ENCODE data around the gene SLC27A2. TPM values are rescaled to one million over a fixed set of nuclear protein-coding genes. Genes with fewer than 3 reads are reported as not detected.
A peak's percentile ranks its signal among the peaks of the same experiment; 100 is the strongest.
"Not testable (repeated sequence)": the region's sequence is repeated elsewhere in the genome, so short reads cannot be mapped to it uniquely, and the experiment has no call there.

The SLC27A2 gene
- polyA plus RNA-seq, 1 experiment = 0.22 TPM

DNA sequence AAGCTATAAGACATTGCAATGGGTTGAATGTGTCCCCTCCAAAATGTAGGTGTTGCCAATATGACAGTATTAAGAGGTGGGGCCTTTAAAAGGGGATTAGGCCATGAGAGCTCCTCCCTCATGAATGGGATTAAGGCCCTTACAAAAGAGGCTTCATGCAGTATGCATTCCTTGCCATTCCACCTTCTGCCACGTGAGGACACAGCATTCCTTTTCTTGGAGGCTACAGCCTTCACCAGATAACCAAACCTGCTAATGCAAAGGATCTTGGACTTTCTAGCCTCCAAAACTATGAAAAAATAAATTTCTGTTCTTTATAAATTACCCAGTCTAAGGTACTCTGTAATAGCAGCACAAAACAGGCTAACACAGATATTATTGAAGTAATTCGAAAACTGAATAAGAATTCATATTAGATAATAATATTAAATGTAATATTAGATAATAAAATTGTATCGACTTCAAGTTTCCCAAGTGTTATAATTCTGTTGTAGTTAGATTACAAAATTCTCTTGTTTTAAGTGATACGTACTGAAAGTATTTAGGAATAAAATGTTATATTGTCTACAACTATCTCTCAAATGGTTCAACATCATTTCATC lies 33.5 kb upstream of the SLC27A2 start:
- CTCF ChIA-PET = interaction anchor here (0.6 to 1.7 kb wide), 9 partner anchors 9 to 297 kb away, joined by 3 to 8 read pairs (median 3); no protein-coding TSS in a partner anchor
- H3K4me3 ChIP-seq (ENCODE audit: low read depth, low read length) = no peak overlapping the region
- POLR2A ChIA-PET = no interaction called here
- TF ChIP-seq, protein P1, sequence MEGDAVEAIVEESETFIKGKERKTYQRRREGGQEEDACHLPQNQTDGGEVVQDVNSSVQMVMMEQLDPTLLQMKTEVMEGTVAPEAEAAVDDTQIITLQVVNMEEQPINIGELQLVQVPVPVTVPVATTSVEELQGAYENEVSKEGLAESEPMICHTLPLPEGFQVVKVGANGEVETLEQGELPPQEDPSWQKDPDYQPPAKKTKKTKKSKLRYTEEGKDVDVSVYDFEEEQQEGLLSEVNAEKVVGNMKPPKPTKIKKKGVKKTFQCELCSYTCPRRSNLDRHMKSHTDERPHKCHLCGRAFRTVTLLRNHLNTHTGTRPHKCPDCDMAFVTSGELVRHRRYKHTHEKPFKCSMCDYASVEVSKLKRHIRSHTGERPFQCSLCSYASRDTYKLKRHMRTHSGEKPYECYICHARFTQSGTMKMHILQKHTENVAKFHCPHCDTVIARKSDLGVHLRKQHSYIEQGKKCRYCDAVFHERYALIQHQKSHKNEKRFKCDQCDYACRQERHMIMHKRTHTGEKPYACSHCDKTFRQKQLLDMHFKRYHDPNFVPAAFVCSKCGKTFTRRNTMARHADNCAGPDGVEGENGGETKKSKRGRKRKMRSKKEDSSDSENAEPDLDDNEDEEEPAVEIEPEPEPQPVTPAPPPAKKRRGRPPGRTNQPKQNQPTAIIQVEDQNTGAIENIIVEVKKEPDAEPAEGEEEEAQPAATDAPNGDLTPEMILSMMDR (IDR thresholded peaks at IDR 0.05; ENCODE audit: insufficient read depth, low read depth, low read length) = peak; percentile 75
- H3K36me3 ChIP-seq (ENCODE audit: control insufficient read depth, insufficient read depth, low read length) = no peaks in the 10 kb centered on the region
- no peaks in the 10 kb centered on the region for H3K27me3 ChIP-seq (ENCODE audit: control insufficient read depth, insufficient read depth, low read length)
- no peak for DNase-seq (ENCODE audit: low read depth)

DNA sequence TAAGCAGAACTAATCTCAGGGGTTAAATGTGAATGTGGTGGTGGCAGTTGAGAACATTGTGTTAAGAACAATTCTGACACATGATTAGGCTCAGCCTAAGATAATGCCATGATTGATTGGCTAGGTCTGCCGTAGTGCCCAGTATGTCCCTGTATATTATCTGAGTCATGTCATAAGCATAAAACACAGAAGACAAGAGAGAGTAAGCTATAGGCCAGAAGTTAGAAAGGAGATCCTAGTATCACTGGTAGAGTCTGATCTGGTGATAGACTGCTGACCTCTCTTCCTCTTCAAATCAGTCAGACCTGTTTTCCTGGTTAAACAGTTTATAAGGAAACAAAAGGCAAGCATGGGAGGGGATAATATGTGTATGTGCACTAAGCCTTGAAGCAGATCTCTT lies 32.9 kb upstream of the SLC27A2 start:
- no peak for DNase-seq (ENCODE audit: low read depth)
- TF ChIP-seq, protein P1 (IDR thresholded peaks at IDR 0.05; ENCODE audit: insufficient read depth, low read depth, low read length) = no peak
- Histone ChIP-seq H3K4me3 (ENCODE audit: low read depth, low read length) (no peak overlapping the region), H3K27me3 (ENCODE audit: control insufficient read depth, insufficient read depth, low read length) (no peaks in the 10 kb centered on the region), H3K36me3 (ENCODE audit: control insufficient read depth, insufficient read depth, low read length) (no peaks in the 10 kb centered on the region)
- CTCF ChIA-PET = interaction anchor here (0.8 to 1.7 kb wide), 5 partner anchors 14 to 167 kb away, joined by 3 read pairs; no protein-coding TSS in a partner anchor
- POLR2A ChIA-PET = no interaction called here

GRCh38 chr15:50150349-50150748 lies 31.6 kb upstream of the SLC27A2 start:
- TF ChIP-seq, protein P1 (IDR thresholded peaks at IDR 0.05; ENCODE audit: insufficient read depth, low read depth, low read length) = no peak
- POLR2A ChIA-PET = no interaction called here
- no peaks in the 10 kb centered on the region for H3K36me3 ChIP-seq (ENCODE audit: control insufficient read depth, insufficient read depth, low read length)
- no peak overlapping the region for H3K4me3 ChIP-seq (ENCODE audit: low read depth, low read length)
- DNase-seq (ENCODE audit: low read depth) = no peak
- H3K27me3 ChIP-seq (ENCODE audit: control insufficient read depth, insufficient read depth, low read length) = no peaks in the 10 kb centered on the region
- CTCF ChIA-PET = interaction anchor here (0.6 to 1.6 kb wide), 3 partner anchors 90 to 166 kb away, joined by 3 to 11 read pairs (median 4); no protein-coding TSS in a partner anchor

DNA sequence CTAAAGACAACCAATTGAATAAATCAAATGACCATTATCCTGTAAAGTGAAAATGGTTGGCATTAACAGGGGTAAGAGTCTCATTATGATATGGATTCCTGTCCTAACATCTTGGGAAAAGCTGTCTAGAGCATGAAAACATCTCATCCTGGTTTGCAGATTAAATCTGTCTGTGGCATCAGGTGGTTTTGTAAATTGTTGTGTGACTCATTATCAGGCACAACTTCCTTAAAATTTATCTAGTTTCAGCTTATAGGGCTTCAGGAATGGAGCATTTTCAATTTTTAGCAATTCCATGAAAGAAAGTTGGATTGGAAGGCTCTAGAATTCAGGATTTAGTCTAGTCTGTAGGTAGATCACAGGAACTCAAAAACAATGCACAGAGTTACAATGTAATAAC lies 31.1 kb upstream of the SLC27A2 start:
- H3K4me3 ChIP-seq (ENCODE audit: low read depth, low read length) = no peak overlapping the region
- no peaks in the 10 kb centered on the region for H3K27me3 ChIP-seq (ENCODE audit: control insufficient read depth, insufficient read depth, low read length)
- CTCF ChIA-PET = interaction anchor here (0.9 to 1.6 kb wide), 3 partner anchors 93 to 915 kb away, joined by 4 to 11 read pairs (median 4); no protein-coding TSS in a partner anchor
- no peaks in the 10 kb centered on the region for H3K36me3 ChIP-seq (ENCODE audit: control insufficient read depth, insufficient read depth, low read length)
- TF ChIP-seq, protein P1 (IDR thresholded peaks at IDR 0.05; ENCODE audit: insufficient read depth, low read depth, low read length) = no peak
- no peak for DNase-seq (ENCODE audit: low read depth)
- POLR2A ChIA-PET = no interaction called here

DNA sequence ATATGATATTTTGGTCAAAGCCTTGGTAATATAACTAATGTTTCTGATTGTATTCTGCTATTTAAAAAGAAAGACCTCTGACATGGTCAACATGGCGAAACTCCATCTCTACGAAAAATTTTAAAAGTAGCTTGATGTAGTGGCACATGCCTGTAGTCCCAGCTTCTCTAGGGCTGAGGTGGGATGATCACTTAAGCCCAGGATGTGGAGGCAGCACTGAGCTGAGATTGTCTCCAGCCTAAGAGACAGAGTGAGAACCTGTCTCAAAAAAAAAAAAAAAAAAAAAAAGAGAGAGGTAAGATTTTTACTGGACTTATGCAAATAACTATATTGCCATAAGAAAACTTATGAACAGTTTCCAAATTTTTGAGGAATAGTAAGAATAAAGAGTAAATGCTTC lies 30.5 kb upstream of the SLC27A2 start:
- Histone ChIP-seq H3K27me3 (ENCODE audit: control insufficient read depth, insufficient read depth, low read length) (no peaks in the 10 kb centered on the region), H3K4me3 (ENCODE audit: low read depth, low read length) (no peak overlapping the region), H3K36me3 (ENCODE audit: control insufficient read depth, insufficient read depth, low read length) (no peaks in the 10 kb centered on the region)
- TF ChIP-seq, protein P1 (IDR thresholded peaks at IDR 0.05; ENCODE audit: insufficient read depth, low read depth, low read length) = no peak
- no peak for DNase-seq (ENCODE audit: low read depth)
- POLR2A ChIA-PET = interaction anchor here (0.6 kb wide), 1 partner anchor 96 kb away, joined by 3 read pairs; no protein-coding TSS in a partner anchor
- CTCF ChIA-PET = interaction anchor here (0.7 to 1.6 kb wide), 3 partner anchors 164 to 916 kb away, joined by 3 to 11 read pairs (median 4); no protein-coding TSS in a partner anchor

DNA sequence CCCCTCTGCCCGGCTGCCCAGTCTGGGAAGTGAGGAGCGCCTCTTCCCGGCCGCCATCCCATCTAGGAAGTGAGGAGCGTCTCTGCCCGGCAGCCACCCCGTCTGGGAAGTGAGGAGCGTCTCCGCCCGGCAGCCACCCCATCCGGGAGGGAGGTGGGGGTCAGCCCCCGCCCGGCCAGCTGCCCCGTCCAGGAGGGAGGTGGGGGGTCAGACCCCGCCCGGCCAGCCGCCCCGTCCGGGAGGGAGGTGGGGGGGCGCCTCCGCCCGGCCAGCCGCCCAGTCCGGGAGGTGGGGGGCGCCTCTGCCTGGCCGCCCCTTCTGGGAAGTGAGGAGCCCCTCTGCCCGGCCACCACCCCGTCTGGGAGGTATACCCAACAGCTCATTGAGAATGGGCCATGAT lies 23.8 kb upstream of the SLC27A2 start:
- CTCF ChIA-PET; H3K27me3 ChIP-seq (ENCODE audit: control insufficient read depth, insufficient read depth, low read length); H3K36me3 ChIP-seq (ENCODE audit: control insufficient read depth, insufficient read depth, low read length); DNase-seq (ENCODE audit: low read depth); POLR2A ChIA-PET; H3K4me3 ChIP-seq (ENCODE audit: low read depth, low read length): not testable (repeated sequence)

Data from BJ (cell line).